ENCODE results near the gene UVSSA. TPM values are rescaled to one million over a fixed set of nuclear protein-coding genes. Genes with fewer than 3 reads are reported as not detected.
"Not testable (repeated sequence)": the region's sequence is repeated elsewhere in the genome, so short reads cannot be mapped to it uniquely, and the experiment has no call there.

UVSSA gene
- polyA plus RNA-seq, 1 donor = 9.7 TPM

DNA sequence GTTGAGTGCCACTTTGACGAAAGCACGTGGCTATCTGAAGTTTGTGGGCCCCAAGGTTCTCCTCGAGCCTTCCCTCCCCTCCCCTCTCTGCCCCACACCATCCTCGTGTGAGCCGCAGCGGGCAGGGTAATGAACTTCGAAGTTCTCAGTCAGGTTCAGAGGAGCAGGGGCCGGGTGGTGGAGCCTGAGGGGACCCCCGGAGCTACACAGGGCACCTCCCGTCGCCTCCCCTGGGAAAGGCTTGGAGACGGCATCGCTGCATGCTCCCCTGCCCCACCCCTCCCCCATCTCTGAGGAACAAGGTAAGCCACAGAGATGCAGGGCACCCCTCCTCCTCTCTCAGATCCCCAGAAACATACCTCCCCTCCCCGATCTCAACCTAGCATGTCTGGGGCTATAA, 62.1 kb downstream of the UVSSA start:
- no peak for DNase-seq

DNA sequence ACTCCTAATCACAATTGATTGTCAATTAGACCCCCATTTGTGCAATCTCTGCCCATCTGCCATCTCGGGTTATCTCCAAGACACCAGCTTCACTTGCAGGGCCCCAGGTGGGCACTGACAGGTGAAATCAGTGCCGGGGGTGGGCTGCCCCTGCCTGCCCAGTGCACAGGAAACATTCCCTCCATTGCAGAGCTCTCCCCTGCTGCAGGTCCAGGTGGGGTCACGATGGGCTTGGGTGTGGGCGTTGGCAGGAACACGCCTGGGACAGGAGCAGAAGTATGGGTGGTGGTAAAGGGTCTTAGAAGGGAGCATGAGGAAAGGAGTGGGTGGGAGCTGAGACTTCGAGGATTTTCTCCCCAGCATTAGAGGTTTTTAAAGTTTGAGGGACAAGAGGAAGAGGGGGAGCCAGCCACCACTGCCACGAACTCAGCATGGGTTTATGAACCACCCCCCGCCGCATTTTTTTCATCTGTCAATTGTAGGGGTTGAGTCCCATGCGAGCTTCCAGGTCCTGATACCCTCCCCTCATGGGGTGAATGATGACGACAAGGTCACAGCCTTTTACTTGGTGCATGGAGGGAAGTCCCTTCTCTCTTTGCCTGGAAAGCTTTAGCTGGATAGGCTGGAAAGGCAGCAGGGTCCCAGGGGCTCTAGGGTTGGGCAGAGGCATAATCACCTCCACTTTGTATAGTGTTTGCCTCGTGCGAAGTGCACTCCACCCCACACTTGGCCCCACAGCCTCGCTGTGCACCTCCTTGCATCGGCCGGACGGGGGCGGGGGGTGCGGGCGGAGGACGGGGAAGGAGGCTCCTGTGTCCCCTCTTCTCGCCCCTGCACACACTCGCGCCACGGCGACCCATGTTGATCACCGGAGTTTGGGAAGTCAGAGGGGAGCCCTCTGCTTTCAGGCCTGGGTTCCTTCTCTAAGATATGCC, 62.8 kb downstream of the UVSSA start:
- no peak for DNase-seq

DNA sequence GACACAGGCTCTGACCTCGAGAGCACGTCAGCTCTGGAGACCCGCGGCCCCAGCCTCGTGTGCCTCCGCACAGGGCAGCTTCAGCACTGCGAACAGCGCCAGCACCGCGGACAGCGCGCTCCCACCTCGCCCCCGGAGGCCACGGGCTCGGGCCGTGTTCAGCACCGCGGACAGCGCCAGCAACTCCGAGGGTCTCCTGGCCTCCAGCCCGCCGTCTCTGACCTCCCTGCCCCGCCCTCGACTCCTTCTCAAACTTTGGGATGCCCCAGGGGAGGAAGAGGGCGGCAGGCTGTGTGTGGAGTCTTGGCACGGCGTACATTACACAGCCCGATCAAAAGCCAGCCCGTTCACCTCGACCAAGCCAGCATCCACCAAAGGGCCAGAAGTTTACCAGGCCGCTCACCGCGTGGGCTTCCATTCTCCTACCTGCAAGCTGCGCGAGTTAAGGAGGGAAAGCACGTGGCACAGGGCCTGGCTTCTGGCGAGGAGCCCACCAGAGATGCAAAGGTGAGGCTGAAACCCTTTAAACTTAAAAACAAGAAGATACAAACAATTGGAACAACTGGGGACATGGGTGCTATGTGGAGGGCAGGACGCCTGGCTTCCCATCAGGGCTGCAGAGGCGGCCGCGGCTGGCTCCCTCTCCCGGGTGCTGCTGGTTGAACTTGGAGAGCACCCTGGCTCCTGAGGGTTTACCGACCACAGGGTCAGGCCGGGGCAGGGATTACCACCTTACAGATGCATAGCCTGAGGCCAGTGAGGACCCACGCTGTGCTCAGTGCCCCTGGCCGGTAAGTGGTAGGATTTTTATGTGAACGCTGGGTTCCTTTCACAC, 63.7 kb downstream of the UVSSA start:
- DNase-seq = peak; percentile 82

DNA sequence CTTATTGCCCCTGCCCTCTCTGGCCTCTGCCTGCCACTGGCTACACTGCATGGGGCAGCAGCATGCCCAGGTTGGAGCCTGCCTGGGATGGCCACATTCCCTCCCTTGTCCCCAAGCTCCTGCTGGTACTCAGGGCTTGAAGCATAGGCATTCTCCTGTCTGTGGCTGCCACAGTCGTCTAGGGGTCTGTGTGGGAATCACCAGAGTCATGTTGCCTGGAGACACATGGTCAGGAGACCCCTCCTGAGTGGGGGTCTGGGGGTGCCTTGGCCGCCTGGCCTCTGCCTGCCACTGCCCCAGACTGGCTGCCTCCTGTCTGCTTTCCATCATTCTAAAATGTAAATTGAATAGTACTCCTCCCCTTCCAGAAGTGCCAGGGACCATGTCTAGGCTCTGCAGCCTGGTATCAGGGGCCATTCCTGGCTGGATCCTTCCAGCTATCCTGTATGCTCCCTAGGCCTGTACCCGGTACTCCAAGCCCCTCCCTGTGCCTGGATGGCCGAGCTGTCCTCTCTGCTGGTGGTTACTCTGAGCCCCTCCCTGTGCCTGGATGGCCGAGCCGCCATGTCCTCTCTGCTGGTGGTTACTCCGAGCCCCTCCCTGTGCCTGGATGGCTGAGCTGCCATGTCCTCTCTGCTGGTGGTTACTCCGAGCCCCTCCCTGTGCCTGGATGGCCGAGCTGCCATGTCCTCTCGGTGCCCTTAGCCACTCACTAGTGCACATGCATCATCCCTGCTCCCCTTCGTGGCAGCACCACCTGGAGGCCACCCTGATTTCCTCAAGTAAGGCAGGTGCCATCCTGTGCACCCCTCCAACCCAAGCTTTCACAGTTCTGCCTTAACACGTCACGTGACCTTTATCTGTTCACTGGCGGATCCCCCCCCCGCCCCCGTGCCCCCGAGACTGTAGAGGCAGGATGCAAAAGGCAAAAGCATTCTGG, 64.7 kb downstream of the UVSSA start:
- DNase-seq = no peak

DNA sequence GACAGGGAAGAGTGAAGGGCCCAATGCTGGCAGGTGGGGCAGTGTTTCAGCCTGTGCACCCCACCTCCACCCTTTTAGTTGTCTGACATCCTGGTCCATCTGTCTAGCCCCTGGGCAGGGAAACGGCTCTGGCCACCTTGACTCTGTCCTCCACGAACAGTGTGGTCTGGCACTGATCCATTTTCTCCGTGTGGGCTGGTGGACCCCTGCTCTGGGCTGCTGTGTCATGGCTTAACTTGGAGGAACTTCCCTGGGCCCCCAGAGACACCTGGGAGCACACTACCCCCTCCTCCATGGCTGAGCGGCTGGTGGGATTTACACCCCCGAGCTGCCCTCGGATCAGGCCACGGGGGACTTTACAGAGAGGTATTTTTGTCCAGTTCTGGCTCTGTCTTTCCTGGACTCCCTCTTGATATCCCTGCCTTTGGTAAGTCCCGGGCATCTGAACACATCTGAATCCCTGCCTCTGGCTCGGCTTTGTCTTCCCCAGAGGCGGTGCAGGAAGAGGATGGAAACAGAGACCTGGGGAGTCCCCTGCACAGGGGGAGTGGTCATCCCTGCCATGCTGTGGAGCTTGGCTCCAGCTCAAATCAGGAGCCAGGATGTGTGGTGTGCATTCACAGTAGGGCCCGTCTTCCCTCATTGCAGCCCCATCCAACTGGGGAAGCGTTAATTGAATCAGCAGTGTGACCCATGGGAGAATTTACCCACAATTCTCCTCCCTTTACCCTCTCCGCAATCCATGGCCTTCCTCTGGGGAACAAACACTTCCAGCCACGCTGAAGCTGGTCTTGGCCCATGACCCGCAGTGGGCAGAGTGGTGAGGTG, 65.6 kb downstream of the UVSSA start:
- no peak for DNase-seq

DNA sequence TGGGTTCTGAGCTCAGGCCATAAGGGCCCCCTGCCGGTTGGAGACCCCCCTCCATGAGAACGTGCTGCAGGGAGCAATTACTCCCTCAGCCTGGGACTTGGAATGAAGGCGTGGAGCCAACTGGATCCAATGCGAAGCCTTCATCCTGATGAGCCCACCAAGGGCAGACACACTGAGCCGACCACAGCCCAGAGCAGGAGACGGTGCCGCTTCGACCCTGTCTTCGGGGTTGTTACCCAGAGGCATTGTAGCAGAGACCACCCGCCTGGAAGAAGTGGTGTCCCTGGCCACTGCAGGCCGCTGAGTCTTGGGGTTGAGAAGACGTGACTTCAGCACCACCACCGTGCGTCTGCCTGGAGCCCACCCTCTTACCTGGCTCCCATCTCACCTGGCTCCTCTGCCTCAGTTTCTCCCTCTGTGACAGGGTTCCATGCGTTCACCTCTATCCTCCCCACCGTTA, 66.2 kb downstream of the UVSSA start:
- no peak for DNase-seq

DNA sequence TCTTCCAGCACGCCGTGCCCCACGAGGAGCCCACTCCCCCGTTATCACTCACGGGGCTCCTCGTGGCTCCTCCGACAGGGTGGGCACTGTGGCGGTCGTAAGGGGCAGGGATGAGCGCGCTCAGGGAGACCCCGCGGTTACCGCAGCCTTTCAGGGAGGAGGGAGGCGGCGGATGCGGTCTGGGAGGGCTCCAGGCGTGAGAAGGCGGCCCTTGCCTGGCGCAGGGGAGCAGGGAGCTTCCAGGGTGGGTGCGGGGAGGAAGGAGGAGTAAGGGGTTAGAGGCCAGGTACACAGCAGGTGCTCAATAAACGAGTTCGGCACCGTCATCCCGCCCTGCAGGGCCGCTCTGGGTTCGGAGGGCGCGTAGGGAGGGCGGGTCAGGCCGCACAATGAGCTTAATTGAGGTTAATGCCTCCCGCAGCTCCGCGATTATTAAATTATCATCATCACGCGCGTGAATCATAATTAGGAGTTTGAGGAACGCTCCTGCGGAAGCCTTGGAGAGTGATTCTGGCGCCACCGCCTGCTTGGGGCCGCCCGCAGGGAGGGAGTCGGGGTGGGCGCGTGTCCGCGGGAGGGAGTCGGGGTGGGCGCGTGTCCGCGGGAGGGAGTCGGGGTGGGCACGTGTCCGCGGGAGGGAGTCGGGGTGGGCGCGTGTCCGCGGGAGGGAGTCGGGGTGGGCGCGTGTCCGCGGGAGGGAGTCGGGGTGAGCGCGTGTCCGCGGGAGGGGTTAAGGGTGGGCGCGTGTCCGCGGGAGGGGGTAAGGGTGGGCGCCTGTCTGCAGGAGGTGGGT, 66.9 kb downstream of the UVSSA start:
- DNase-seq = no peak

DNA sequence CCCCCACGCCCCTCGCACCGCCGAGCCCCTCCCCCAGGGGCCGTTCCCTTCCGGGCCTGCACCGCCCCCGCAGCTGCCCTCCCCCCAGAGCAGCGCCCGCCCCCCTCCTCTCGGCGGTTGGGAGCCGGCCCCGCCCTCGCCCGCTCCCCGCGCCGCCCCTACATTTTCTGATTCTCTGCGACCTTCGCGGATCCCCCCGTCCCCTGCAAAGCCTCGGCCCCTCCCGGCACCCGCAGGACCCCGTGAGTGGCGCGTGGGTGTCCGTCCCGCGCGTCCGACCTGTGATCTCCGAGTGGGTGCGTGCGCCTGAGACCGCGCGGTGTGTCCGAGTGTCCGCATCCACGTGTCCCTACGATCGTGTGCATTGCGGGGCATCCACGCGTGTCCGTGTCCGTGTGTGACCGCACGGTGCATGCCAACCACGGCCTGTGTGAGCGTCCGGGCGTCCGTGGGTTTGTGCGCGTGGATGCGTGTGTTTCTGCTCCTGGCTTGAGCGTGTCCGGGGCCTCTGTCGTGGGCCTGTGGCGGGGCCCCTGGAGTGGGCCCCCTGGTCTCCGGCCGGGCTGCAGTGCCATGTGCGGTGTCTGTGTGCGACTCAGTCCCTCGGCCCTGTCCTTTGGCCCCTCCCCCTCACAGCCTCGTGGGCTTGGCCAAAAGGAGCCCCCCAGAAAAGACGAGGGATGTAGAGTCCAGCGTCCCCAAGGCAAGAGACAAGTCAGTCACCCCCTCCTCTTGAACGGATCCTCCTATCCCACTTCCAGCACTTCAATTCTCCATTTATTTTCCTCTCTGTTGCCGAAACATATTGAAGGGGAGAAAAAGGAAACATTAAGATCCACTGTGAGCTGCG, 68.0 kb downstream of the UVSSA start:
- DNase-seq = no peak

DNA sequence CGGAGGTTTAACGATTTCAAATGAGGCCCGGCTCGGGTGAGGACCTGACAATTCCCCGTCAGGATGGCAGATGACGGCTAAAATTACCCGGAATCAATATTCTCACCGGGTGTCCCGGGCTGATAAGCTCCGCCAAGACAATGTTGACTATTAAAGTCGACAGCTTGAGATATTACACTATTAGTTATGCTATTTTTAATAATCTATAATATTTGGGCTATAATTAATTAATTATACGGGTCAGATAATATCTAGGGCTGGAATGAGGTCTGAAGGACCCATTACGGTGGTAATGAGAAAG, 68.6 kb downstream of the UVSSA start:
- no peak for DNase-seq

DNA sequence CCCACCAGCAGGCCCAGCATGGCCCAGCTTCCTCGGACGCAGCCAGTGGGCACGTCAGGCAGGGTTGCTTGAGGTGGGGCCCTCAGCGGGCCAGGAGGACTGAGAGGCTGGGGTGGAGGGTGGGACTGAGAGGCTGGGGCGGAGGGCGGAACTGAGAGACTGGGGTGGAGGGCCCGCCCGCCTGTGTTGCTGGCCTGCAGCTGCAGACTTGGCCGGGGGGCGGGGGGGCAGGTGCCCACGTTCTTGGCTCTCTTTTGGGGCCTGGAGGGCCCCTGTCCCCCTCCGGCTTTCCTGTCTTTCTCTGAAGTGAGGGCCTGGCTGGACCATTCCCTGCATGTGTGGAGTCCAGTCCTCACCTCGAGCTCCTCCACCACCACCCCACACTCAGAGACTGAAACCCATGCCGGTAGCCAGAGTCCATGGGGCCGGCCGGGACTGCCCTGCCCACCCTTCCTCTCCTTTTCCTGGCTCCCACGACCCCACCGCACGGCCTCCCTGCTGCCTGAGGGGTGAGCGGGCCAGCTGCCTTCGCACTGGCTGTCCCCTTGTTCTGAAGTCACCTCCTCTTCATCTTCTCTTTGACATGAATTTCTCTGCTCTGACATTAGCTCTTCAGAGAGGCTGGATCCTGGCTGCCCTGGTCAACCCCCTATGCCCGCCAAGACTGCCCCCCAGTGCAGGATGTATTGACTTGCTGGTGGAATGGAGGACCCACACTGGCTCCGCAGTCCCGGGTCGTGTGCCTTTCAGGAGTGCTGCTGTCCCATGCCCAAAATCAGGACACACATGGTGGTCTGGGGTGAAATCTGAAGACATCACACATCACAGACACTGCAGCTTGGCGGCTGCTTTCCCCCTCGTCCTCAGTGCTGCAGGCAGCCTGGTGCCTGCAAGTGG, 69.3 kb downstream of the UVSSA start:
- no peak for DNase-seq

DNA sequence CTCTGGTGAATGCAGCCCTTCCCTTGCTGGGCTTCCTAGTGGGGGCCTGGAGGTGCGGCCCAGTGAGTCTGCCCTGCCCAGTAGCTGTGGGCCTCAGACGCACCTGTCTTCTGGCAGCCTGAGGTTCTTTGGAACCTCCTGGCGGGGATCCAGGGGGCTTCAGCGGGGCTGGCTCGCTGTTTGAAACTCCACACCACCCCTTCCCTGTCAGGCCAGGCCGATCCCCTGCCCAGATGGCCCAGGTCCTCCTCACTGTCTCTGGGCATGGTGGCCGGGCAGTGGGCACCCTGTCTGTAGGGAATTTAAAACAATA, 69.9 kb downstream of the UVSSA start:
- no peak for DNase-seq

DNA sequence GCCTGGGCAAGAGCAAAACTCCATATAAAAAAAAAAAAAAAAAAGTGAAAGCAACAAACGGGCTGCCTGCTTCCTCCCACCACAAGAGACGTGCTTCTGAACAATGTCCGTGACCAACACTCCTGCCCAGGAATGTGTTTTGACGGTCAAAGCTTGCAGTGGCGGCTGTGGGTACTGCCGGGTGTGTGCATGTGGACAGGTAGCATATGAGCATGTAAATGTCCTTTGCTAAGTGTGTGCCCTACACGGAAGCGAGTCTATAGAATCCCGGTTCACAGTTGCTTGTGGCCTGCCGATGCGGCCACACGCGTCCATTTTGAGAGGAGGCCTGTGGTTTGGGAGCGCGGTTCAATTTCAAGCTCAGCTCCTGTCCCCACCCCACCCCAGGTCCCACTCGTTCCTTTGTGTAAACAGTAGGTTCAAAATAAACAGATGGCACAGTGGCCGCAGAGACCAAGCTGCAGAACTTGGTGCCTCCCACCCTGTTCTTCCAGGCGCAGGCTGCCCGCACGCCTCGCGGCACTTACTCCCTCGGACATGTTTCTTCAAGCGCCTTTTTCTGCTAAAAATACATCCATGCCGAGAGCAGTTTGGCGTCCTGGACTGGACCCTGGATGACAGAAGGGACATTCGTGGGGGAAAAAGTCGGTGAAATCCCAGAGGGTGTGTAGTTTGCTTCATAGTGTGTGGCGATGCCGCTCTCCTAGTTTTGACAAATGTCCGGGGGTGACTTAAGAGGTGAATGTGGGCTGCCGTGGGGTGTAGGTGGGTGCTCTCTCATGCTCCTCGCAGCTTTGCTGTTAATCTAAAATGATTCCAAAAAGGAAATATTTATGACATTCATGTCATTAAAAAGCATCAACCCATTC, 70.7 kb downstream of the UVSSA start:
- DNase-seq = no peak

DNA sequence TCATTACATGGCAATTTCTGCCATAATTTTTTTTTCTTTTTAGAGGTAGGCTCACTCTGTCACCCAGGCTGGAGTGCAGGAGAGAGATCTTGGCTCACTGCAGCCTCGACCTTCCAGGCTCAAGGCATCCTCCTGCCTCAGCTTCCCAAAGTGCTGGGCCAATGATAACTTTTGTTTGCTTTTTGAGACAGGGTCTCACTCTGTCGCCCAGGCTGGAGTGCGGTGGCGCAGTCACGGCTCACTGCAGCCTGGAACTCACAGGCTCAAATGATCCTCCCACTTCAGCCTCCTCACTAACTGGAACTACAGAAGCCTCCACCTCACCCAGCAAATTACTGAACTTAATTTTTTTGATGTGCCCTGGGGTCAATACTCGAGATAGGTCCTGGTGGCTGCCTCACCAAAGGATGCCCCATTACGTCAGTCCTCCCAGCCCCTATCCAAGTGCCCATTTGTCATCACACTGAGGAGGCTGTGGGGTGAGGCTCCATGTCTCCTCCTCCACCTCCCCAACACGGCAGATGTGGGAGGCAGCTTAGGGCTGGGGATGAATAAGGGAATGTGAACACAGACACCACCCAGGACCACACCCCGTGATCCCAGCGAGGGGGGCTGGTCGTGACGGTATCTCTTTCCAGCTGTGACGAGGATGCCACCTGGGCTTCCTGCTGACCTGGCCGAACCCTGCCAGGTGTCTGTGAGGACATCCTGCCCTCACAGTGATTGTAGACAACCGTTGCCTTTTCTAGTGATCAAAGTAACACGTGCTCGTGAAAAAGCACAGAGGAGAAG, 71.7 kb downstream of the UVSSA start:
- no peak for DNase-seq

DNA sequence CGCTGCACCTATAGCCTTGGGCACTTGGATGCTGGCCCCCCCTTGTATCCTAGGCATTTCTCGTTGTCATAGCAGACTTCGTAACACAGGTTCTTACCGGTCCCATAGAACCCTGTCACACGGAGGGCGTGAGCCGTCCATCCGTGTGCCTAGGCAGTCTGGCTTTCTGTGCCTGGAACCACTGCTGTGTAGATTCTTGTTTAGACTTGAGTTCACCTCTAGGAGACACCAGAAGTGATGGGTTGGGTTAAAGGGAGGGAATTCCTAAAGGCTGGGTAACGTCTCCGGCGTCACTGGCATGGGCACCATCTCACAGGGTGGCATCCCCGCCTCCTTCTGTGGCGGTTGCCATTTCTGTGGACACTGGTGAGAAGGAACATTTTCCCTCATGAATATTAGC, 72.7 kb downstream of the UVSSA start:
- DNase-seq = no peak

DNA sequence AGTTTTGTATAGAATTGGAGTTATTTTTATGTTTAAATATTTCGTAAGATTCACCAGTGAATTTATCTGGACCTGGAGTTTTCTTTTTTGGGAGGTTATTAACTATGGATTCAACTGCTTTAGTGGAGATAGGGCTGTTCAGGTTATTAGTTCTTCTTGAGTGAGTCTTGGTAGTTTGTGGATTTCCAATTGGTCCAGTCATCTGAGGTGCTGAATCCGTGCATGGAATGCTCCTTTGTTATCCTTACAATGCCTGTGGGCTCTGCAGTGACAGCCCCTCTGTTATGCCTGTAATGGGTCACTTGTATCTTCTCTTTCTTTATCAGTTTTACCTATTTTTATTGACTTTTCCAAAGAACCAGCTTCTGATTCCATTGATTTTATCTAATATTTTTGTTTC, 74.6 kb downstream of the UVSSA start:
- no peak for DNase-seq

DNA sequence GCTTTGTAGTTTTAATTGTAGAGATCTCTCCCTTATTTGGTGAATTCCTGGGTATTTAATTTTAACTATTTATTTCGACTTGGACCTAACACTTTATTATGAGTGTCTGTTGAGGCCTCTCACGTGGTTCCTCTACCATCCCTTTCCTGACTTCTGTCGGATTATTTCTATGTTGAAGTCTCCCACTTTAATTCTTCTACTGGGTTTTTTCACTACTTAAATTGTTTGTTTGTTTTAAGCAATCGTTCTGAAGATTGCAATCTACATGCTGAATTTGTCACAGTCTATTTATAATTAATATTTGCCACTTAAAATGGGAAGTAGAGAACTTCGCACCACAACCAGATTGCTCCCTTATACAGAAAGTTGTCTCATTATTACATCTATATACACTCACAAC, 80.0 kb downstream of the UVSSA start:
- DNase-seq = no peak

DNA sequence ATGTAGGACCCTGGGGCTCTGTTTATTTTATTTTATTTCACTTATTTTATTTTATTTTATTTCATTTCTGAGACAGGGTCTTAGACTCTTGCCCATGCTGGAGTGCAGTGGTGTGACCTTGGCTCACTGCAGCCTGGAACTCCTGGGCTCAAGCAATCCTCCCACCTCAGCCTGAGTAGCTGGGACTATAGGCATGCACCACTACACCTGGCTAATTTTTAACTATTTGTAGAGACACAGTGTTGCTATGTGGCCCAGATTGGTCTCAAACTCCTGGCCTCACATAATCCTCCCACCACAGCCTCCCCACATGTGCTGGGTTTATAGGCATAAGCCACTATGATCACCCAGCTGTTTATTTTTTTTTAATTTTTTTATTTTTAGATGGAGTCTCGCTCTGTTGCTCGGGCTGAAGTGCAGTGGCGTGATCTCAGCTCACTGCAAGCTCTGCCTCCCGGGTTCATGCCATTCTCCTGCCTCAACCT, 96.7 kb downstream of the UVSSA start:
- not testable (repeated sequence) for DNase-seq

Data from hindlimb muscle (tissue), 1 donor.